ENCODE measurements around the gene NCR3LG1.

Gene NCR3LG1

GRCh38 chr11:17347676-17348075, 3.9 kb upstream of the NCR3LG1 start:
- Histone ChIP-seq H3K4me1 (ENCODE audit: control insufficient read depth, insufficient read depth, low read length) (no peaks in the 10 kb centered on the region), H3K4me3 (ENCODE audit: insufficient read depth, low read depth, low read length) (no peak overlapping the region), H3K27me3 (ENCODE audit: control insufficient read depth, insufficient read depth, low read length, poor library complexity, severe bottlenecking) (peaks cover 37% of the 10 kb centered on the region), H3K27ac (ENCODE audit: insufficient read depth, low read depth, low read length, poor library complexity, severe bottlenecking) (no peak overlapping the region), H3K9me3 (ENCODE audit: control insufficient read depth, low read length) (no peaks in the 10 kb centered on the region), H3K36me3 (ENCODE audit: control insufficient read depth, insufficient read depth, low read length) (no peaks in the 10 kb centered on the region)
- WGBS, 2 experiments, result no CpG with 5 or more reads among the region's 1 CpG

DNA sequence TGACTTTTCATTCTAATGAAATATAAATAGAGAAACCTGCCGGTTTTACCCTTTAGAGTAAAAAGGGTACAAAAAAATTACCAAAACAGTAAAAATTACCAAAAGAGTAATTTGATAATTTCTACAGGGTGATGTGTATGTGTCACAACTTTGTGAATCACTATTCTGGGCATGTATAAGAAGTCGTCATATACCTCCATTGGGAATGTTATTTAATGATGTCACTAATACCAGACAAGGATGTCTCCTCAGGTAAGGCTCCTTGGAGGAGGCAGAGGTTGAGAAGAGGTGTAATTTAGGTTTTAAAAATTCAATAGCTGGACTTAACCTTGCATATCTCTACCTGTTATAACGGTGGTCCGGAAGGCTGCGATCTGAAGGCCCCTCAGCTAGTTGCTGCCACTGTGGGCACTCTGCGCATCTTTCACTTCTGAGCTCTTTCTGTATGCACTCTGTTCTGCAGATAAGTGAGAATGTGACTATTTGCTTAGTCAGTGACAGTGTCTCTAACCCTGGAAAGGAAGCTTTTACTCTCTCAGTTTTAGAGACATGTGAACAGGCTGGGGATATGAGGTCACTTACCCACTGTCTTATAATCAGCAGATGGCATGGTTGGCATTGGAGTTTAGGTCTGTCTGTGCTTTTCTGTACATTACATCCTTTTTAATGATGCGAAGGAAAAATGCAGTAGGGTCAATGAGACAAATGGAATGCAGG, 987 bp upstream of the NCR3LG1 start:
- Histone ChIP-seq H3K4me1 (ENCODE audit: control insufficient read depth, insufficient read depth, low read length) (no peaks in the 10 kb centered on the region), H3K27me3 (ENCODE audit: control insufficient read depth, insufficient read depth, low read length, poor library complexity, severe bottlenecking) (peaks cover 56% of the 10 kb centered on the region), H3K36me3 (ENCODE audit: control insufficient read depth, insufficient read depth, low read length) (no peaks in the 10 kb centered on the region), H3K27ac (ENCODE audit: insufficient read depth, low read depth, low read length, poor library complexity, severe bottlenecking) (no peak overlapping the region), H3K4me3 (ENCODE audit: insufficient read depth, low read depth, low read length) (no peak overlapping the region), H3K9me3 (ENCODE audit: control insufficient read depth, low read length) (no peaks in the 10 kb centered on the region)
- WGBS, 2 experiments, result 93 to 97% methylated on average over 6 of the region's 7 CpGs

- Histone ChIP-seq H3K36me3 (ENCODE audit: control insufficient read depth, insufficient read depth, low read length) (no peaks in the 10 kb centered on the region), H3K9me3 (ENCODE audit: control insufficient read depth, low read length) (no peaks in the 10 kb centered on the region), H3K27ac (ENCODE audit: insufficient read depth, low read depth, low read length, poor library complexity, severe bottlenecking) (no peak overlapping the region), H3K27me3 (ENCODE audit: control insufficient read depth, insufficient read depth, low read length, poor library complexity, severe bottlenecking) (peaks cover 56% of the 10 kb centered on the region), H3K4me3 (ENCODE audit: insufficient read depth, low read depth, low read length) (peak overlapping the region; percentile 38), H3K4me1 (ENCODE audit: control insufficient read depth, insufficient read depth, low read length) (no peaks in the 10 kb centered on the region)
- WGBS, 2 experiments, result 25 to 27% methylated on average over 12 of the region's 12 CpGs
These were observed 459 bp upstream of the NCR3LG1 start for GRCh38 chr11:17351172-17351509.

GRCh38 chr11:17352950-17353820, 1.6 kb downstream of the NCR3LG1 start:
- H3K27ac ChIP-seq (ENCODE audit: insufficient read depth, low read depth, low read length, poor library complexity, severe bottlenecking), result no peak overlapping the region
- peaks cover 56% of the 10 kb centered on the region for H3K27me3 ChIP-seq (ENCODE audit: control insufficient read depth, insufficient read depth, low read length, poor library complexity, severe bottlenecking)
- no peaks in the 10 kb centered on the region for H3K36me3 ChIP-seq (ENCODE audit: control insufficient read depth, insufficient read depth, low read length)
- H3K4me1 ChIP-seq (ENCODE audit: control insufficient read depth, insufficient read depth, low read length), result no peaks in the 10 kb centered on the region
- H3K4me3 ChIP-seq (ENCODE audit: insufficient read depth, low read depth, low read length), result peak overlapping the region; percentile 48
- WGBS, 2 experiments, result 2% methylated on average over 69 of the region's 69 CpGs
- H3K9me3 ChIP-seq (ENCODE audit: control insufficient read depth, low read length), result no peaks in the 10 kb centered on the region

DNA sequence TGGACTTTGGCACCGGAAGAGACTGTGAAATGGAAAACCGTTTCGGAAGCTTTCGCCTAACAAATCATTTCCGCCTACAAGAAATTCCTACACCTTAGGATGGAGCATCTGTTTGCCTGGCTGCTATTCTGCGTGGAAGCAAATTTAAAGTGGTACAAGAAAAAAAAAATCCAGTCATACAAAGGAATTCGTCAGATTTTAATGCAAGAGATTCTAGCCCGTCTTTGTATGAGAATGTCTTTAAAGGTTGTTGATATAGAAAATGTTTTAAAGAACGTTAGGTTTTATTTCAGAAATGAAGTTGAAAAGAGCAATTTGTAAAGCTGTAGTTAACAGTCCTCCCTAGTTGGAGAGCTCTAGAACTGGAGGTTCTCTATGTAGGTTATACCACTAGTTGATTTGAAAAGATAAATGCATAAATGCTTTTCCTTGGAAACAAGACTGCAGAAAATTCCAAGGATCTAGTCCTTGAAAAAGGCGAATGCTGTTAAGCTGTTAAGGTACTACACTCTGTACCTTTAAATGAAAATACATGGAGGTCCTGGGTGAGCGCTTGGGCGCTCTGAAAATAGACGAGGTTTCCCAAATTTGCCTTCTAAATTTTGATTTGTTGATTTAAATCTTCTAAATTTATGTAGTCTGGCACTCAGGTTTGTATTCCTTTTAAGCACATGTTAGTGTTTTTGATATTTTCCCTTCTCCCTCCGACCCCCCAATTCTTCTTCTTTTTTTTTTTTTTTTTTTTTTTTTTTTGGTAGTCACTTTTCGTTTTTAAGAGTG, 2.4 kb downstream of the NCR3LG1 start:
- H3K27me3 ChIP-seq (ENCODE audit: control insufficient read depth, insufficient read depth, low read length, poor library complexity, severe bottlenecking), result peaks cover 55% of the 10 kb centered on the region
- H3K9me3 ChIP-seq (ENCODE audit: control insufficient read depth, low read length), result no peaks in the 10 kb centered on the region
- H3K4me1 ChIP-seq (ENCODE audit: control insufficient read depth, insufficient read depth, low read length), result no peaks in the 10 kb centered on the region
- H3K4me3 ChIP-seq (ENCODE audit: insufficient read depth, low read depth, low read length), result peak overlapping the region; percentile 48
- H3K27ac ChIP-seq (ENCODE audit: insufficient read depth, low read depth, low read length, poor library complexity, severe bottlenecking), result no peak overlapping the region
- WGBS, 2 experiments, result 16 to 18% methylated on average over 13 to 14 of the region's 15 CpGs
- no peaks in the 10 kb centered on the region for H3K36me3 ChIP-seq (ENCODE audit: control insufficient read depth, insufficient read depth, low read length)

- Histone ChIP-seq H3K36me3 (ENCODE audit: control insufficient read depth, insufficient read depth, low read length) (no peaks in the 10 kb centered on the region), H3K4me3 (ENCODE audit: insufficient read depth, low read depth, low read length) (no peak overlapping the region), H3K9me3 (ENCODE audit: control insufficient read depth, low read length) (no peaks in the 10 kb centered on the region), H3K4me1 (ENCODE audit: control insufficient read depth, insufficient read depth, low read length) (no peaks in the 10 kb centered on the region), H3K27ac (ENCODE audit: insufficient read depth, low read depth, low read length, poor library complexity, severe bottlenecking) (no peak overlapping the region), H3K27me3 (ENCODE audit: control insufficient read depth, insufficient read depth, low read length, poor library complexity, severe bottlenecking) (peaks cover 49% of the 10 kb centered on the region)
- 54 to 86% methylated on average over 1 to 3 of the region's 3 CpGs for WGBS, 2 experiments
These were observed 3.0 kb downstream of the NCR3LG1 start for GRCh38 chr11:17354601-17354991.

GRCh38 chr11:17366495-17366894, 14.9 kb downstream of the NCR3LG1 start:
- Histone ChIP-seq H3K27ac (ENCODE audit: insufficient read depth, low read depth, low read length, poor library complexity, severe bottlenecking) (no peak overlapping the region), H3K36me3 (ENCODE audit: control insufficient read depth, insufficient read depth, low read length) (no peaks in the 10 kb centered on the region), H3K27me3 (ENCODE audit: control insufficient read depth, insufficient read depth, low read length, poor library complexity, severe bottlenecking) (no peaks in the 10 kb centered on the region), H3K9me3 (ENCODE audit: control insufficient read depth, low read length) (peaks cover 6% of the 10 kb centered on the region), H3K4me3 (ENCODE audit: insufficient read depth, low read depth, low read length) (no peak overlapping the region), H3K4me1 (ENCODE audit: control insufficient read depth, insufficient read depth, low read length) (no peaks in the 10 kb centered on the region)
- 81 to 92% methylated on average over 1 of the region's 1 CpG for WGBS, 2 experiments

DNA sequence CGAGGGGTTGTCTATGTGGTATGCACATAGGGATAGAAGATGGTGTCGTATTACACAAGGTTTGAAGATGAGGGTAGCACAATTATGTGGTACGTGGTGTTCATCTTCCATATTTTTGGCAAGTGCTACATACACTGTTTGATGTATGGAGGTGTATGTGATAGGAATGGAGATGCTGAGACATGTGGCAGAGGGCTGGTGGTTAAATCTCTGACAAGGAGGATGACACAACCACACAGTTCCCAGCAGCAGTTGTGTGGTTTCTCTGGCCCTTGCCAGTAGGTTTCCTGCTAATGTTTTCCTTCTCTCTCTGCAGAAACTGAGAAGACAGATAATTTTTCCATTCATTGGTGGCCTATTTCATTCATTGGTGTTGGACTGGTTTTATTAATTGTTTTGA, 17.0 kb downstream of the NCR3LG1 start:
- H3K9me3 ChIP-seq (ENCODE audit: control insufficient read depth, low read length), result peaks cover 11% of the 10 kb centered on the region
- H3K4me3 ChIP-seq (ENCODE audit: insufficient read depth, low read depth, low read length), result no peak overlapping the region
- H3K4me1 ChIP-seq (ENCODE audit: control insufficient read depth, insufficient read depth, low read length), result no peaks in the 10 kb centered on the region
- H3K36me3 ChIP-seq (ENCODE audit: control insufficient read depth, insufficient read depth, low read length), result no peaks in the 10 kb centered on the region
- H3K27me3 ChIP-seq (ENCODE audit: control insufficient read depth, insufficient read depth, low read length, poor library complexity, severe bottlenecking), result no peaks in the 10 kb centered on the region
- 90 to 91% methylated on average over 3 of the region's 3 CpGs for WGBS, 2 experiments
- no peak overlapping the region for H3K27ac ChIP-seq (ENCODE audit: insufficient read depth, low read depth, low read length, poor library complexity, severe bottlenecking)

DNA sequence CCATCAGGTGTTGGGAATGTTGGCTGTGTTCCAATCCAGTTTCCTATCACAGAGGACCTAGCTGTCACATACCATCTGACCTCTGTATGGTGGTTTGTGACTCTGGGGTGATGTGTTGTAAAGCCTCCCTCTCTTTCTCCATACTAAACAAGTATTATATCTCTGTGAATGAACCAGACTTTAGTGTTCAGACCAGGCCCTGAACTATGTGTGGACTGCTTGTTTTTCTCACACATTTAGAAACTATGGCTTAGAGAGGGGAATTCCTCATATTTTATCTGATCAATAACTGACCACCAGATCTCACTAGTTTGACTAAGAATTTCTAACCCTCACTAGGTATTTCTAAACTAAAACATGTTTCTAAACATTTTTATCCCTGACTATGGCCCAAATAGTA, 17.5 kb downstream of the NCR3LG1 start:
- H3K27me3 ChIP-seq (ENCODE audit: control insufficient read depth, insufficient read depth, low read length, poor library complexity, severe bottlenecking), result no peaks in the 10 kb centered on the region
- H3K4me3 ChIP-seq (ENCODE audit: insufficient read depth, low read depth, low read length), result no peak overlapping the region
- H3K27ac ChIP-seq (ENCODE audit: insufficient read depth, low read depth, low read length, poor library complexity, severe bottlenecking), result no peak overlapping the region
- H3K4me1 ChIP-seq (ENCODE audit: control insufficient read depth, insufficient read depth, low read length), result no peaks in the 10 kb centered on the region
- H3K9me3 ChIP-seq (ENCODE audit: control insufficient read depth, low read length), result peaks cover 11% of the 10 kb centered on the region
- no peaks in the 10 kb centered on the region for H3K36me3 ChIP-seq (ENCODE audit: control insufficient read depth, insufficient read depth, low read length)

DNA sequence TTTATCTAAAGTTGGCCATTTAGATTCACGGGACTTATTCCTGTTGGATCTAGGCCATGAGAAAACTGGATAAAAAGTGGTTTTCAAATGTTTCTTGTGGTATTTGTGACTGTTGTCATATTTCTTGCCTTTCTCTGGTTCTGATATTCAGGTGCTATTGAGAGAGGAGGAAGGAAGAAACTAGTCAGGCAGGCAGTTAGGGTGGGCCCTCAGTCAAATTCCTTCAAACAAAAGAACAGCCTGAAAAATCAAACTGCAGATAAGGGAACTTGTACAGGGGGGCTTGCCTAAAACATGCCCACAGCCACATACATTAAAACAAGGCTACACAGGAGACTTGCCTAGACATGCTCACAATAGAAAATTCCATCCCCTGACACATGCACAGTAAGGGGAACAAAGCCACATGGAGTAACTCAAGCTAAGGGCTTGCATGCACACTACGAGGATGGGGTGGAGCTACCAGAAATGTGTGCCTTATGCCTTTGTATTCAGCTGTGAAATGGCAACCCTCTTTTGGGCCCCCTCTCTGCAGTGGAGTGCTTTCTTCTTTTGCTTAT, 18.2 kb downstream of the NCR3LG1 start:
- 85 to 92% methylated on average over 2 of the region's 2 CpGs for WGBS, 2 experiments
- Histone ChIP-seq H3K27me3 (ENCODE audit: control insufficient read depth, insufficient read depth, low read length, poor library complexity, severe bottlenecking) (no peaks in the 10 kb centered on the region), H3K9me3 (ENCODE audit: control insufficient read depth, low read length) (peaks cover 11% of the 10 kb centered on the region), H3K4me1 (ENCODE audit: control insufficient read depth, insufficient read depth, low read length) (no peaks in the 10 kb centered on the region), H3K36me3 (ENCODE audit: control insufficient read depth, insufficient read depth, low read length) (no peaks in the 10 kb centered on the region), H3K4me3 (ENCODE audit: insufficient read depth, low read depth, low read length) (no peak overlapping the region), H3K27ac (ENCODE audit: insufficient read depth, low read depth, low read length, poor library complexity, severe bottlenecking) (no peak overlapping the region)
